Natural killer cell (primary cell): Measurements from ENCODE around the gene ARFGEF2. TPM values are rescaled to one million over a fixed set of nuclear protein-coding genes. Genes with fewer than 3 reads are reported as not detected.

Experiments
- ATAC-seq, 3 donors: fragments of 150-1000 bp in 2 of 3; fragments of 200-7000 bp in 1 of 3; cut with Tn5 transposase; 1 replicate in 1 of 3; 2 replicates in 2 of 3; pipeline ENCODE4 v1.10.0; 2021; ENCODE audit warnings: mild to moderate bottlenecking in 2 of 3, moderate library complexity in 2 of 3
- DNase-seq, 2 donors: peaks; one replicate each; pipeline versions ENCODE4 v3.0.0 to v3.0.0-alpha.2; 2013 to 2021; ENCODE audit warnings: mixed read lengths in 1 of 2
- H3K27ac ChIP-seq: one replicate; pipeline ENCODE4 v1.5.1; 2013; ENCODE audit warnings: mild to moderate bottlenecking, low read length
- H3K27me3 ChIP-seq: one replicate; pipeline ENCODE4 v1.6.1; 2013; ENCODE audit warnings: low read length; ENCODE audit not compliant: control insufficient read depth, insufficient read depth
- H3K36me3 ChIP-seq: one replicate; pipeline ENCODE4 v1.6.1; 2013; ENCODE audit warnings: low read length; ENCODE audit not compliant: control insufficient read depth, insufficient read depth
- H3K4me1 ChIP-seq: one replicate; pipeline ENCODE4 v1.6.1; 2013; ENCODE audit warnings: low read length; ENCODE audit not compliant: control insufficient read depth, insufficient read depth
- H3K4me3 ChIP-seq: one replicate; pipeline ENCODE4 v1.5.1; 2013; ENCODE audit warnings: low read length
- H3K9me3 ChIP-seq: one replicate; pipeline ENCODE4 v1.6.1; 2013; ENCODE audit warnings: low read length; ENCODE audit not compliant: control insufficient read depth, insufficient read depth
- H3K27ac Mint-ChIP-seq, 2 donors: one replicate each; pipeline ENCODE4 v1.8.0; 2022; ENCODE audit warnings: mild to moderate bottlenecking in 2 of 2, mixed read lengths in 2 of 2, moderate library complexity in 1 of 2
- H3K27me3 Mint-ChIP-seq, 2 donors: one replicate each; pipeline ENCODE4 v1.8.0; 2022; ENCODE audit warnings: low read depth in 2 of 2, mixed read lengths in 2 of 2
- H3K36me3 Mint-ChIP-seq: one replicate; pipeline ENCODE4 v1.8.0; 2022; ENCODE audit warnings: mixed read lengths
- H3K4me1 Mint-ChIP-seq, 2 donors: one replicate each; pipeline ENCODE4 v1.8.0; 2022; ENCODE audit warnings: mixed read lengths in 2 of 2
- H3K4me3 Mint-ChIP-seq: one replicate; pipeline ENCODE4 v1.8.0; 2022; ENCODE audit warnings: mild to moderate bottlenecking, moderate library complexity, mixed read lengths
- H3K9me3 Mint-ChIP-seq, 2 donors: one replicate each; pipeline ENCODE4 v1.8.0; 2022; ENCODE audit warnings: mixed read lengths in 2 of 2
- WGBS: methylation state at CpG from one replicate; pipeline ENCODE4 v1.1.7; 2013; ENCODE audit warnings: missing lambda C conversion rate; ENCODE audit not compliant: insufficient coverage; 5-methylcytosine and 5-hydroxymethylcytosine counted together
- intact Hi-C: fragments of 100-400 bp; cut with micrococcal nuclease; formaldehyde crosslinking; loops from one replicate; pipeline ENCODE4 v1.14.2; 2022
- total RNA-seq, 4 donors: library from RNA; stranded (reverse); fragments of 120-200 nt in 1 of 4; gene quantifications; one replicate each; pipeline versions ENCODE4 v1.2.3 to v1.2.4, GENCODE V29; 2013 to 2022
- TF ChIP-seq, protein P1 (sequence below): fragments of 200-600 bp; IDR thresholded peaks from one replicate; pipeline ENCODE4 v1.8.0; 2022; ENCODE audit warnings: antibody characterized with exemption

The ARFGEF2 gene
- 10 to 100 TPM; 22.7 to 26.9 (median 26.9) TPM for total RNA-seq
- total RNA-seq (2013) = 38.5 TPM

DNA sequence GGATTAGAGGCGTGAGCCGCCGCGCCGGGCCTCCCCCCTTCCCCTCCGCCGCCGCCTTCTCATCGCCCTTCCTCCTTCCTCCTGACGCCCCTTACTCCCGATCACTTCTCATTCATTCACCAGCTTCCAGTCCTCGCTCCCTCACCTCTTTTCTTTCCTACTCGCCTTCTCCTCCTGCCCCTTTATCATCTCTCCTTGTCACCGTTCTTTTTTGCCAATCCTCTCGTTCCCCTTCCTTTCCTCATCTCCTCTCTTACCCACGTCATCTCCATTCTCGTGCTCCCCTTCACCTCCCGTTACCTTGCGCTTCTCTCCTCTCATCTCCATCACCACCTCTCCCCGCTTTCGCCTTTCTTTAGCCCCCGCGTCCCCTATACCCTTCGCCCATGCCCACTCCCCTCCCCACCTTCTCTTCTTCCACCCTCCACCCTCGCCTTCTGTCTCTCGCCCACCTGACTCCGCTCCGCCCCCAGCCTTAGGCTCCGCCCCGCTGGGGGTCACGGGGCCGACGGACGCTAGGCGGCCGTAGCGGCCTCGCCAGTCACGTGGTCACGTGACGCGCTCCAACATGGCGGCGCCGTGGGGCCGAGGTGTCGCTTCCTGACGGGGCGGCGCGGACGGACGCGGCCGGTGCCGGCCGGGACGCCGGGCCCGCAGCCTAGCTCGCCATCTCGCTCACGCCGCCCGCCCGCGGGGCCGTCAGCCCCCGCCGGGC is at the start of gene ARFGEF2:
Gene ARFGEF2, plus strand, starts transcription at position 544 of the 715 bp plus-strand sequence. CDS start 179 bp downstream, outside the sequence.
- intact Hi-C loops = loop anchor here (1.0 kb wide), 1 partner anchor 125 kb away; the partner anchor contains the start of gene CSE1L
- TF ChIP-seq, protein P1, sequence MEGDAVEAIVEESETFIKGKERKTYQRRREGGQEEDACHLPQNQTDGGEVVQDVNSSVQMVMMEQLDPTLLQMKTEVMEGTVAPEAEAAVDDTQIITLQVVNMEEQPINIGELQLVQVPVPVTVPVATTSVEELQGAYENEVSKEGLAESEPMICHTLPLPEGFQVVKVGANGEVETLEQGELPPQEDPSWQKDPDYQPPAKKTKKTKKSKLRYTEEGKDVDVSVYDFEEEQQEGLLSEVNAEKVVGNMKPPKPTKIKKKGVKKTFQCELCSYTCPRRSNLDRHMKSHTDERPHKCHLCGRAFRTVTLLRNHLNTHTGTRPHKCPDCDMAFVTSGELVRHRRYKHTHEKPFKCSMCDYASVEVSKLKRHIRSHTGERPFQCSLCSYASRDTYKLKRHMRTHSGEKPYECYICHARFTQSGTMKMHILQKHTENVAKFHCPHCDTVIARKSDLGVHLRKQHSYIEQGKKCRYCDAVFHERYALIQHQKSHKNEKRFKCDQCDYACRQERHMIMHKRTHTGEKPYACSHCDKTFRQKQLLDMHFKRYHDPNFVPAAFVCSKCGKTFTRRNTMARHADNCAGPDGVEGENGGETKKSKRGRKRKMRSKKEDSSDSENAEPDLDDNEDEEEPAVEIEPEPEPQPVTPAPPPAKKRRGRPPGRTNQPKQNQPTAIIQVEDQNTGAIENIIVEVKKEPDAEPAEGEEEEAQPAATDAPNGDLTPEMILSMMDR = no peak
- WGBS = under 1% methylated on average over 70 of the region's 70 CpGs
- peak within 1 kb of the TSS; percentile 85 for H3K27ac ChIP-seq
- no peaks in the 10 kb centered on the region for H3K9me3 ChIP-seq
- H3K4me3 ChIP-seq = peak within 1 kb of the TSS; percentile 68
- peak; percentile 94 to 98 (median 96) for ATAC-seq
- H3K4me1 Mint-ChIP-seq = peaks cover 38 to 50% of the 10 kb centered on the region in 2 donors
- H3K36me3 Mint-ChIP-seq = no peaks in the 10 kb centered on the region
- H3K4me3 Mint-ChIP-seq = peak within 1 kb of the TSS; percentile 96
- H3K27me3 ChIP-seq = no peaks in the 10 kb centered on the region
- peaks cover 0 to 2% of the 10 kb centered on the region in 2 donors for H3K9me3 Mint-ChIP-seq
- no peaks in the 10 kb centered on the region for H3K27me3 Mint-ChIP-seq
- peaks cover 20% of the 10 kb centered on the region for H3K4me1 ChIP-seq
- peak; percentile 95 to 96 for DNase-seq
- no peaks in the 10 kb centered on the region for H3K36me3 ChIP-seq
- H3K27ac Mint-ChIP-seq = peak within 1 kb of the TSS; percentile 92 to 96

DNA sequence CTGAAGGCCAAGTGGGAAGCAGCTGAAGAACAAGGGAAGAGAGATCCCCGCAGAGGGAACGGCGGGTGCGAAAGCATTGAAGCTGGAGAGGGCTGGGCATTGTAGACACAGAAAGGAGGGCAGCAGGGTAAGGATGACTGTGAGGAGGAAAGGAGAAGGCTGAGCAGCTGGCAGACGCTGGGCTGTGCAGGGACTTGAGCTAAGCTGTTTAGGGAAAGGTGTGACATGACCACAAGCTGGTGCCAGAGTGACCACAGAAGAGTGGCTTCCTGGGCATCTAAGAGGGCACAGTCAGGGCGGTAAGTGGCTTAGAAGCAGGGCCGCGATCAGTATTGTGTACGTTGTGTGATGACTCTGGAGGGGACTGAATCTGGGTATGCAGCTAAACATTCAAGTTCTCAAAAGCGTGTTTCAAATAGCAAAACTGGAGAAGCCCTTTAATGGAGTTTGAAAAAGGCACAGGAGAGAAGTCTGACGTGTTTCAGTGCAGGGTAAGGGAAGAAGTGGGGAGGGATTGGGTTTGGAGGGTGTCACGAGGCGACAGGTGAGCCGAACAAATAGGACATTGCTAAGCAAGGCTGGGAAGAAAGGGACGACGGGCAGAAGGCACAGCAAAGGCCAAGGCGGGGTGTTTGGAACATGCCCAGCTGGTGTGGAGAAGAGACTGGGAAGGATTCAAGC is 46.1 kb upstream of the ARFGEF2 start:
- Mint-ChIP-seq H3K4me3 (peak overlapping the region; percentile 26), H3K27me3 (peaks cover 8% of the 10 kb centered on the region in 2 donors), H3K4me1 (peaks cover 26 to 44% of the 10 kb centered on the region in 2 donors), H3K36me3 (no peaks in the 10 kb centered on the region), H3K9me3 (no peaks in the 10 kb centered on the region), H3K27ac (peak overlapping the region in 1 of 2 donors; percentile 66)
- ATAC-seq = peak in 2 of 3 donors; percentile 18 to 50
- TF ChIP-seq, protein P1 = no peak
- peaks cover 28% of the 10 kb centered on the region for H3K4me1 ChIP-seq
- H3K4me3 ChIP-seq = no peak overlapping the region
- H3K27ac ChIP-seq = no peak overlapping the region
- no peaks in the 10 kb centered on the region for H3K9me3 ChIP-seq
- DNase-seq = no peak
- WGBS = 66% methylated on average over 17 of the region's 17 CpGs
- no peaks in the 10 kb centered on the region for H3K27me3 ChIP-seq
- no peaks in the 10 kb centered on the region for H3K36me3 ChIP-seq
- intact Hi-C loops = no loop called here

DNA sequence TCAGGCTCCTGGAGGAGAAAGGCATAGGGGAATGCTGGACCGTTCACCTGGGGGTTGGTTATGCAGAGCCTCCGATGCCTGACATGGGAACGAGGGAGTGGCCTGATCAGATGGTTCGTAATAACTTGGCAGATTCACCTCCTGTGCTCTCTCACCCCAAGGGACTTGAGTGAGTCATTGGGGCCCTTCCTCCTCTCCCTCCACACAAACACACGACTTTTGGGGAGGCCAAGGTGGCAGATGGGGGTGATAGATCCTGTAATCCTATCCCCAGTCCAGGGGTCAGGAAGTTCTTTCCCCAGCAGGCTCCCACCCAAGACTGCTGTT is 45.6 kb upstream of the ARFGEF2 start:
- Histone ChIP-seq H3K4me3 (no peak overlapping the region), H3K27me3 (no peaks in the 10 kb centered on the region), H3K27ac (no peak overlapping the region), H3K4me1 (peaks cover 28% of the 10 kb centered on the region), H3K9me3 (no peaks in the 10 kb centered on the region), H3K36me3 (no peaks in the 10 kb centered on the region)
- DNase-seq (no peak), ATAC-seq (peak in 1 of 3 donors; percentile 31)
- no peaks in the 10 kb centered on the region for H3K36me3 Mint-ChIP-seq
- intact Hi-C loops = no loop called here
- 89% methylated on average over 3 of the region's 5 CpGs for WGBS
- H3K27me3 Mint-ChIP-seq = peaks cover 8% of the 10 kb centered on the region in 2 donors
- no peak overlapping the region for H3K4me3 Mint-ChIP-seq
- TF ChIP-seq, protein P1 = no peak
- H3K4me1 Mint-ChIP-seq = peaks cover 26 to 44% of the 10 kb centered on the region in 2 donors
- peak overlapping the region in 1 of 2 donors; percentile 66 for H3K27ac Mint-ChIP-seq
- no peaks in the 10 kb centered on the region for H3K9me3 Mint-ChIP-seq
